HepG2 (cell line): Measurements from ENCODE around the gene GADD45G. TPM values are rescaled to one million over a fixed set of nuclear protein-coding genes. Genes with fewer than 3 reads are reported as not detected.

Experiments used
- ATAC-seq: fragments of 200-7000 bp; cut with Tn5 transposase; 3 replicates; pipeline ENCODE4 v1.9.1; 2020; ENCODE audit warnings: mild to moderate bottlenecking, moderate library complexity
- BruUV-seq: library from RNA; stranded (reverse); fragments of 400-500 nt; replicated peaks from 2 replicates; lab custom pipeline; 2021; lab: Mats Ljungman, UMichigan
- CTCF ChIA-PET: fragments of 300-600 bp; formaldehyde crosslinking; extraction: SDS; loops from one replicate; lab custom pipeline; 2021; ENCODE audit warnings: low total read pairs, inconsistent platforms, low intra/inter-chr PET ratio; lab: Yijun Ruan, JAX
- POLR2A ChIA-PET: fragments of 350-600 bp; sonication (Branson Sonifier 250); formaldehyde crosslinking; loops from one replicate; lab custom pipeline; 2020; ENCODE audit warnings: antibody characterized with exemption, inconsistent platforms; lab: Yijun Ruan, JAX
- DNase-seq: peaks from one replicate; pipeline ENCODE4 v3.0.0-alpha.2; 2015; ENCODE audit warnings: low spot score
- FAIRE-seq: peaks from 3 replicates; lab custom pipeline; 2011; peaks lifted over from hg19 to GRCh38; lab: Jason Lieb, UNC
- H2AFZ ChIP-seq: one replicate; pipeline ENCODE4 v1.6.1; 2011; ENCODE audit warnings: low read length, inconsistent platforms
- H3K27ac ChIP-seq: fragments of 300-600 bp; 3 replicates; pipeline ENCODE4 v1.8.0; 2011; ENCODE audit warnings: mixed run types, mild to moderate bottlenecking, mixed read lengths, low read length, inconsistent platforms; ENCODE audit not compliant: insufficient read depth; ENCODE audit errors: extremely low read length
- H3K27me3 ChIP-seq, 2 experiments: fragments of 200-600 bp in 1 of 2; 2 replicates in 1 of 2; 3 replicates in 1 of 2; pipeline versions ENCODE4 v1.6.0 to v1.8.0; 2011; ENCODE audit warnings: low read length in 2 of 2, mild to moderate bottlenecking in 2 of 2, moderate library complexity in 2 of 2, inconsistent platforms in 1 of 2; ENCODE audit not compliant: insufficient read depth in 2 of 2, control insufficient read depth in 1 of 2
- H3K36me3 ChIP-seq, 2 experiments: fragments of 200-600 bp in 1 of 2; replicated peaks in 1 of 2; 2 replicates in 1 of 2; 3 replicates in 1 of 2; pipeline versions ENCODE4 v1.5.1 to v1.8.0; 2011; ENCODE audit warnings: low read length in 2 of 2, inconsistent platforms in 1 of 2; ENCODE audit not compliant: insufficient read depth in 2 of 2, control insufficient read depth in 1 of 2
- H3K4me1 ChIP-seq: 2 replicates; pipeline ENCODE4 v1.5.1; 2012; ENCODE audit warnings: low read length, inconsistent platforms; ENCODE audit not compliant: insufficient read depth
- H3K4me2 ChIP-seq: 2 replicates; pipeline ENCODE4 v1.6.0; 2011; ENCODE audit warnings: low read depth, low read length, inconsistent platforms
- H3K4me3 ChIP-seq, 3 experiments: fragments of 200-600 bp in 1 of 3; sonication (generic), shearing (Covaris generic) in 1 of 3; replicated peaks in 1 of 3; 2 replicates each; pipeline ENCODE4 v1.5.1; 2011 to 2016; ENCODE audit warnings: low read length in 3 of 3, inconsistent platforms in 2 of 3, low read depth in 2 of 3, mild to moderate bottlenecking in 2 of 3, control low read depth in 1 of 3, mixed read lengths in 1 of 3; ENCODE audit not compliant: insufficient read depth in 1 of 3
- H3K79me2 ChIP-seq: one replicate; pipeline ENCODE4 v1.6.1; 2011; ENCODE audit warnings: low read length, inconsistent platforms; ENCODE audit not compliant: insufficient read depth
- H3K9ac ChIP-seq: 2 replicates; pipeline ENCODE4 v1.6.0; 2011; ENCODE audit warnings: mild to moderate bottlenecking, low read depth, low read length, inconsistent platforms; ENCODE audit not compliant: insufficient read depth
- H3K9me3 ChIP-seq: 2 replicates; pipeline ENCODE4 v1.5.1; 2012; ENCODE audit warnings: mild to moderate bottlenecking, low read length
- H4K20me1 ChIP-seq: 2 replicates; pipeline ENCODE4 v1.6.0; 2011; ENCODE audit warnings: inconsistent platforms, mild to moderate bottlenecking, low read length, moderate library complexity; ENCODE audit not compliant: insufficient read depth
- AKAP8 ChIP-seq: sonication (generic); formaldehyde crosslinking; IDR thresholded peaks from 2 replicates; pipeline ENCODE4 v1.5.1; 2020; ENCODE audit warnings: mild to moderate bottlenecking, missing genetic modification reagents
- CBX1 ChIP-seq: IDR thresholded peaks from one replicate; pipeline ENCODE4 v1.6.1; 2016; ENCODE audit warnings: antibody characterized with exemption, low read depth
- ELK4 ChIP-seq: sonication (generic); formaldehyde crosslinking; IDR thresholded peaks from 2 replicates; pipeline ENCODE4 v1.9.0; 2021; ENCODE audit warnings: missing genetic modification reagents, borderline replicate concordance
- ESRRA ChIP-seq: sonication (generic); formaldehyde crosslinking; IDR thresholded peaks from 2 replicates; pipeline ENCODE4 v1.5.1; 2020; ENCODE audit warnings: mild to moderate bottlenecking, low read depth, missing genetic modification reagents
- IRF1 ChIP-seq: sonication (generic); formaldehyde crosslinking; IDR thresholded peaks from 2 replicates; pipeline ENCODE4 v1.4.0; 2020; ENCODE audit warnings: low read depth, mild to moderate bottlenecking, missing genetic modification reagents
- MAFG ChIP-seq: sonication (generic); formaldehyde crosslinking; IDR thresholded peaks from 2 replicates; pipeline ENCODE4 v1.5.1; 2020; ENCODE audit warnings: mild to moderate bottlenecking, missing genetic modification reagents
- NFIC ChIP-seq: IDR thresholded peaks from 2 replicates; pipeline ENCODE4 v1.6.1; 2012; ENCODE audit warnings: mild to moderate bottlenecking, low read length, inconsistent platforms
- SP140L ChIP-seq: sonication (generic); formaldehyde crosslinking; IDR thresholded peaks from 2 replicates; pipeline ENCODE4 v1.4.0; 2020; ENCODE audit warnings: missing genetic modification reagents, borderline replicate concordance
- SSRP1 ChIP-seq: IDR thresholded peaks from 2 replicates; pipeline ENCODE4 v1.6.1; 2016; ENCODE audit warnings: control low read depth
- U2AF1 ChIP-seq: fragments of 200-400 bp; formaldehyde crosslinking; optimal IDR thresholded peaks from 2 replicates; pipeline ENCODE3; 2017; ENCODE audit warnings: mild to moderate bottlenecking, low read depth, low read length
- ZFX ChIP-seq: sonication (generic); formaldehyde crosslinking; IDR thresholded peaks from 2 replicates; pipeline ENCODE4 v1.4.0; 2020; ENCODE audit warnings: mild to moderate bottlenecking, low read depth, missing genetic modification reagents, moderate library complexity
- ZNF24 ChIP-seq: fragments of 450-650 bp; IDR thresholded peaks from 2 replicates; pipeline ENCODE4 v1.6.1; 2017; ENCODE audit warnings: antibody characterized with exemption, mild to moderate bottlenecking
- ZNF326 ChIP-seq: sonication (generic); formaldehyde crosslinking; IDR thresholded peaks from 2 replicates; pipeline ENCODE4 v1.4.0; 2020; ENCODE audit warnings: missing genetic modification reagents, borderline replicate concordance
- ZNF350 ChIP-seq: sonication (generic); formaldehyde crosslinking; IDR thresholded peaks from 2 replicates; pipeline ENCODE4 v1.4.0; 2020; ENCODE audit warnings: mild to moderate bottlenecking, low read depth, missing genetic modification reagents, borderline replicate concordance
- ZNF570 ChIP-seq: sonication (generic); formaldehyde crosslinking; IDR thresholded peaks from 2 replicates; pipeline ENCODE4 v1.4.0; 2020; ENCODE audit warnings: mild to moderate bottlenecking, missing genetic modification reagents, borderline replicate concordance
- ZNF644 ChIP-seq: IDR thresholded peaks from 2 replicates; pipeline ENCODE4 v1.6.1; 2016; ENCODE audit warnings: low read depth
- ZNF672 ChIP-seq: sonication (generic); formaldehyde crosslinking; IDR thresholded peaks from 2 replicates; pipeline ENCODE4 v1.8.1; 2022; ENCODE audit warnings: missing genetic modification reagents
- WGBS: methylation state at CpG from one replicate; pipeline ENCODE4 v1.1.6; 2017; ENCODE audit warnings: low lambda C conversion rate; 5-methylcytosine and 5-hydroxymethylcytosine counted together
- in situ Hi-C: cut with HindIII; loops from 2 replicates; pipeline ENCODE4 v1.10.0; 2017; ENCODE audit warnings: low pct_unique_long_range_greater_than_20kb; ENCODE audit not compliant: extremely low pct_ligation_motif_present
- intact Hi-C: fragments of 100-400 bp; cut with micrococcal nuclease; formaldehyde crosslinking; loops from one replicate; pipeline ENCODE4 v1.10.0; 2022; ENCODE audit not compliant: unreplicated experiment
- polyA plus RNA-seq, 8 experiments: library from polyadenylated mRNA; depleted of rRNA in 3 of 8; stranded (reverse) in 7 of 8; unstranded in 1 of 8; fragments of >200 nt; fragmentation: Illumina TruSeq in 4 of 8; extraction: Trizol in 4 of 8; gene quantifications; 2 replicates each; pipeline versions ENCODE4 v1.2.1 to v1.2.3, GENCODE V29; 2011 to 2016; ENCODE audit warnings: low read depth in 4 of 8, missing spikeins in 1 of 8, mixed read lengths in 1 of 8; ENCODE audit not compliant: insufficient read depth in 1 of 8
- total RNA-seq, 5 experiments: library from RNA; depleted of rRNA; stranded (reverse); fragments of >200 nt; fragmentation: Illumina TruSeq; extraction: Trizol; gene quantifications; 2 replicates each; pipeline ENCODE4 v1.2.3, GENCODE V29; 2016; ENCODE audit warnings: low read depth in 1 of 5

GADD45G gene
- total and polyA plus RNA-seq, 2 of the 13 experiments (the other 11 are each of a cell fraction or from before 2014, with no cell fraction given) = not detected

GRCh38 chr9:89591274-89592212 lies 13.3 kb upstream of the GADD45G start:
- ATAC-seq = no peak

More at GRCh38 chr9:89591274-89592212, 13.3 kb upstream of the GADD45G start:
- intact Hi-C loops (no loop called here), in situ Hi-C loops (loop anchor here (10.0 kb wide), 1 partner anchor 1283 kb away; no protein-coding TSS in a partner anchor)
- no peak for TF ChIP-seq ZNF24
- TF ChIP-seq ZNF326 (CRISPR knock-in tag) = no peak
- TF ChIP-seq U2AF1 = no peak
- no peak for TF ChIP-seq ZNF570 (CRISPR knock-in tag)
- TF ChIP-seq MAFG (CRISPR knock-in tag) = no peak
- TF ChIP-seq ESRRA (CRISPR knock-in tag) = no peak
- no peak for TF ChIP-seq NFIC
- no peak for TF ChIP-seq ZNF672 (CRISPR knock-in tag)
- TF ChIP-seq SP140L (CRISPR knock-in tag) = no peak
- no peak for TF ChIP-seq CBX1
- no peak for TF ChIP-seq ZNF350 (CRISPR knock-in tag)
- no peak for TF ChIP-seq SSRP1 (CRISPR knock-in tag)
- no peak for TF ChIP-seq ELK4 (CRISPR knock-in tag)
- no peak for TF ChIP-seq ZFX (CRISPR knock-in tag)
- TF ChIP-seq IRF1 (CRISPR knock-in tag) = no peak
- TF ChIP-seq AKAP8 (CRISPR knock-in tag) = no peak
- TF ChIP-seq ZNF644 (CRISPR knock-in tag) = no peak
- Histone ChIP-seq H3K4me1 (peaks cover 28% of the 10 kb centered on the region), H3K27me3 (peaks cover 0 to 3% of the 10 kb centered on the region in 2 experiments; a peak in 1 of 5 replicates), H3K27ac (no peak overlapping the region), H3K36me3 (no peaks in the 10 kb centered on the region), H4K20me1 (no peaks in the 10 kb centered on the region), H3K4me2 (no peak overlapping the region), H3K9ac (no peak overlapping the region), H3K4me3 (no peak overlapping the region), H3K9me3 (no peaks in the 10 kb centered on the region), H3K79me2 (no peaks in the 10 kb centered on the region), H2AFZ (no peak overlapping the region)
- WGBS = 63% methylated on average over 12 of the region's 15 CpGs
- no TSS peak for BruUV-seq
- DNase-seq = no peak
- ChIA-PET CTCF (interaction anchor here (2.8 kb wide), 1 partner anchor 15 kb away, joined by 18 read pairs; no protein-coding TSS in a partner anchor), POLR2A (no interaction called here)
- FAIRE-seq = no peak
